ENCODE results near the gene SLITRK1. TPM values are rescaled to one million over a fixed set of nuclear protein-coding genes. Genes with fewer than 3 reads are reported as not detected.

Gene SLITRK1
- polyA plus RNA-seq (2014; cell fraction: cytosol; rRNA removed), result 0.05 TPM in 1 of 2 replicates, not detected in the other
- 0.02 TPM in 1 of 2 replicates, not detected in the other for polyA plus RNA-seq (2014; cell fraction: nucleus; rRNA removed)

DNA sequence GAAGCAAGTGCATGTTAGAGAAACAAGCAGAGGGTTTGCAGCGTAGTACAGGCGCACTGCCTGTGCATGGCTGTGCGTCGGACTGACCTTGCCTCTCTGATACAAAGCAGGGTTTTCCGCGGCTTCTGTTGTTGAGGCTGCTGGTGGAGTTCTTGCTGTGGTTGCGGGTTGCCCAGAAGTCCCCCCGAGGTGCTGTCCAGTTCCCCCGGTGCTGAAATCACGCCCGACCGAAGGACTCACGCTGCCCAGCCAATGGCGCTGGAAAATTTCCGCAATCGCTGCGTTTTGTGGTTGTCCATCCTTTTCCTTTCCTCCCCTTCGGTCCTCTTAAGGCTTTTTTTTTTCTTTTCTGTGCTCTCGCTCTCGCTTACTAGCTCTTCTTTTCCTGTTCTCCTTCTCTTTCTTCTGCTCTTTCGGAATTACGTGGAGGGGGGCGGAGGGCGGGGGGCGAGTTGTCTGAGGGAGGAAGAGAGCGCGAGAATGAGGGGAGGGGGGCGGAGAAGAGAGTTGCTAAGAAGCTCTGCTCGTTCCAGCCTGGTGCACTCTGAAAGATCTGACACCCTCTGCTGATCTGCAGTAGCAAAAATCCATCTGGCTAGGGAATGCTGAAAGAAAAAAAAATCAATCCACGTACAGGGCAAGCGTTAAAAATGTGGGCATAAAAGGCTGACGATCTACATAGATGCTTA, at the start of gene SLITRK1:
Gene SLITRK1 (minus strand): TSS at position 558 of the 689 bp plus-strand sequence. CDS start 967 bp downstream, outside the sequence.
- DNase-seq (ENCODE audit: low spot score), result peak; percentile 54

DNA sequence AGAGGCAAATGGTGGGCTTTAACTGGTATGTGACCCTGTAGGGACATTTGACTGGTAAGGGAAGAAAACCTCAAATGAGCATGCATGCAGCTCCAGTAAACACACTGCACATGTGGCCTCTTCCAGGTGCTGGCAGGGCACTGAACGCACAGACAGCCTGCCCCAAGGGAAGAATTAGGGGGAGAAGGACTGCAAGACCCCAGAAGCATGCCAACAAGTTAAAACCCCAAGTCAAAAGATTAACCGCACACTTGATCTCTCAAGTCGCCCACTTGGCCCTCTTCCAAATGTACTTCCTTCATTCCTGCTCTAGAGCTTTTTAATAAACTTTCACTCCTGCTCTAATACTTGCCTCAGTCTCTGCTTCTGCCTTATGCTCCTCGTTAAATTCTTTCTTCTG, 46.9 kb upstream of the SLITRK1 start:
- no peak for DNase-seq (ENCODE audit: low spot score)

GRCh38 chr13:83919775-83920174, 37.5 kb upstream of the SLITRK1 start:
- DNase-seq (ENCODE audit: low spot score), result no peak

- DNase-seq (ENCODE audit: low spot score), result no peak
Observed at GRCh38 chr13:83914368-83914767, 32.1 kb upstream of the SLITRK1 start.

GRCh38 chr13:83907196-83907989, 25.1 kb upstream of the SLITRK1 start:
- no peak for DNase-seq (ENCODE audit: low spot score)

- DNase-seq (ENCODE audit: low spot score), result no peak
Observed at GRCh38 chr13:83906240-83906820, 24.1 kb upstream of the SLITRK1 start.

DNA sequence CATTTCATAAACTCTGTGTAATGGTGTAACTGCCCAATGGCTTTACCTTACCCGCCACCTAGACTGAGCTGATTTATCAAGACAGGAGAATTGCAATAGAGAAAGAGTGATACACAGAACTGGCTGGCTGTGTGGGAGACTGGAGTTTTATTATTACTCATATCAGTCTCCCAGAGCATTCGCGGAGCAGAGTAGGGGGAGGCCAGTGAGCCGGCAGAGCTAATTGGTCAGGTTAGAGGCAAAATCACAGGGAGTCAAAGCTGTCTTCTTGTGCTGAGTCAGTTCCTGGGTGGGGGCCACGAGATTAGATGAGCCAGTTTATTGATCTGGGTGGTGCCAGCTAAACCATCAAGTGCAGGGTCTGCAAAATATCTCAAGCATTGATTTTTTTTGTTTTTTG, 23.4 kb upstream of the SLITRK1 start:
- no peak for DNase-seq (ENCODE audit: low spot score)

DNA sequence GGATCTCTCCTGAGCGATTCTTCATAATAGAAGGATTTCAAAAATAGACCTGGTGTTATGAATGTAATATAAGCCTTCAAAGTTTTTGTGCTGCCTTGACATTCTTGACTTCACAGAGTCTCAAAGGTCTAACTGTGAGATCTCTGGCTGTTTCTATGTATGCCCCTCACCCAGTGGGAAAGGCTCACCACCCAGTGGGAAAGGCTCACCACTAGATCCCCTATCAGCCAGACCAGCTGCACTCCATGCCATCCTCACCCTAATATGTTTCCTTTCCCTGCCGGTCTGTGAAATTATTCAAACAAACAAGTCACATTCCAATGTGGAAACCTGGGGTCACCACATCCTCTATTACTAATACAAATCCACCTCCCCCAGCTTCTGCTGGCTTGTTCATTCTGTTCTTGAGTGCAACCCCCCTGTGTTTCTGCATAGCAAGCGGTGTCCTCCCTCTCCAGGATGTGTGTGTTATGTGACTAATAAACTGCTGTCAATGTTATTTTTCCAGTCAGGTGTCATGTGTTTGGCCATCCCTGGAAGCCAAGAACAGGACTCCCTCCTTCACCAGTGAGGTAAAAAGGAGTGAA, 13.8 kb upstream of the SLITRK1 start:
- no peak for DNase-seq (ENCODE audit: low spot score)

DNA sequence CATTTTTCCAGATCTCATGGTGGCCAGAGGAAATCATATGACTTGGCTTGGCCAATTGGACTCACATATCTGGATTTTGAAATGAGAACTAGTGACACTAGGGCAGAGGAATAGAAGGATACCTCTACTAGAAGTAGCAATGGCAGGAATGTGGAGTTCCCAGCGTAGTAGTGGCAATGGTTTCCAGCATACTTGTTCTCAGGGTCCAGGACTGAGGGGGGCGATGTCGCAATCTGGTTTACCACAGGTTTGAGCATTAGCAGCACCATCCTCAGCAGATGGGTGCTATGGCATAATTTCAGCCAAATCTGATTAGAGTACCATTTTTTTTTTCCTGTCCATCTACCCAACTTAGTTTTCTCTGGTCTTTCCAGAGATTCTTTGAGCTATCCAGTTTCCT, 8.1 kb upstream of the SLITRK1 start:
- DNase-seq (ENCODE audit: low spot score), result no peak

GRCh38 chr13:83884141-83884540, 1.9 kb upstream of the SLITRK1 start:
- no peak for DNase-seq (ENCODE audit: low spot score)

DNA sequence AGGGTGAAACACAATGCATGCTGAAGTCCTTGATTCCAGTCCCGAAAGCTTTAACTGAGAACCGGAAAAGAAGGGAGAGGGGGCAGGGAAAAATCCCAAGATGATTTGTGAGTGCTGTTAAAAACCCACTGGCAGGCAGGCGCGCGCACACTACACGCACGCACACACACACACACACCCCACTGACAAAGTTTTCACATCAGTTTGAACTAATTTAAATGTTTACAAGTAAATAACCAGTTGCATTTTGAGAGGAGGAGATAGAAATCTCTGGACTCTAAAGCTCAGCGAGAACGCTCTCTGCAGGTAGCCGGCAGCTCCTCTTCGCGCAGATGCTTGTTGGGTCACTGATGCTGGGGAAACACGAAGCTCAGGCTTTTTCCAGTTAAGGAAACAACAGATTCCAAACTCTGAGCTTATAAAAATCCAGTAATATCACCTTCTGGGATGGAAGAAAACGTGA, 818 bp upstream of the SLITRK1 start:
- DNase-seq (ENCODE audit: low spot score), result no peak

DNA sequence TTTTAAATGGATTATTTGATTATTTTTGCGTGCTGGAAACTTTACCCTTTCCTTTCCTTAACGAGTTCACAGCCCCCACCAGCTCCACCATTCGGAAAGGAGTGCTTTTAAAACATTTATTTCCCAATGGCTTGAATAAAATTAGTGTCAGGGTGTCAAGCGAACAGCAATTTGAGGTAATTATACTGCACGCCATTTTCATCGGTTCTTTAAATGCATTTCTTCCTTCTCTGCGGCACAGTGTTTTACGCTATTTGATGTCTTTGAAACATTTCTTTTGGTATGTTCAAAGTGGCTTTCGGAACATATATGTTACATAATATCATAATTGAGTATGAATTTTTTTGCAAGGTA, 309 bp upstream of the SLITRK1 start:
- DNase-seq (ENCODE audit: low spot score), result no peak

- DNase-seq (ENCODE audit: low spot score), result no peak
Observed at GRCh38 chr13:83881140-83881684, 1.1 kb downstream of the SLITRK1 start.

- DNase-seq (ENCODE audit: low spot score), result no peak
Observed at GRCh38 chr13:83880275-83881139, 1.8 kb downstream of the SLITRK1 start.

DNA sequence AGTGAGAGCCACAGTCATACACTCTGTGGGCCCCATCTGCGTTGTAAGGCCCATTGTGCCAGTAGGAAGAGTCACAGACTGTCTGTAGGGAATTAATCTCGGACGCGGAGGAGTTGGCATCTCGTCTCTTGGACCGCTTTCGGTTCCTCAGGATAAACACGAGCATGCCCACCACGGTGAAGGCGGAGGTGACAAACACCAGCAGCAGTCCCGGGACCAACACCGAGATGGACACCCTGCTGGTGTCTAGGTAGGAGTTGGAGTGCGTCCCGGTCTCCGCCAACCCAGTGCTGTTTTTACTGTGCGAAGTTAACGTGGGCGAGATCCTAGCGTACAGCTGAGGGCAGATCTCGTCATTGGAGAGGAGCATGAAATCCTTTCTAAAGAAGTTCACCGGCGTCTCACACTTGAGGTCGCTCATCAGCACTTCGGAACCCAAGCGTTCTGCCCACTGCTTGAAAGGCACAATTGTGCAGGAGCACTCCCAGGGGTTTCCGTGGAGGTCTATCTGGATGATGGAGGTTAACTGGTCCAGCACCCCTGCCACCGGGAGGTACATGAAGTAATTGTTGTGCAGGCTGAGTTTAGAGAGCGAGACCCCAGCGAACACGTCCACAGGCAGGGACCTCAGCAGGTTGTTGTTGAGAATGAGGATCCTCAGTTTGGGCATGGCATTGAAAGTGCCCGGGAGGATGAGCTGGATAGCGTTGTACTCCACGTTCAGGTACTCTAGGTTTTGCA, 2.7 kb downstream of the SLITRK1 start:
- DNase-seq (ENCODE audit: low spot score), result no peak

- DNase-seq (ENCODE audit: low spot score), result no peak
Observed at GRCh38 chr13:83878691-83879430, 3.4 kb downstream of the SLITRK1 start.

GRCh38 chr13:83877651-83878355, 4.5 kb downstream of the SLITRK1 start:
- DNase-seq (ENCODE audit: low spot score), result no peak

DNA sequence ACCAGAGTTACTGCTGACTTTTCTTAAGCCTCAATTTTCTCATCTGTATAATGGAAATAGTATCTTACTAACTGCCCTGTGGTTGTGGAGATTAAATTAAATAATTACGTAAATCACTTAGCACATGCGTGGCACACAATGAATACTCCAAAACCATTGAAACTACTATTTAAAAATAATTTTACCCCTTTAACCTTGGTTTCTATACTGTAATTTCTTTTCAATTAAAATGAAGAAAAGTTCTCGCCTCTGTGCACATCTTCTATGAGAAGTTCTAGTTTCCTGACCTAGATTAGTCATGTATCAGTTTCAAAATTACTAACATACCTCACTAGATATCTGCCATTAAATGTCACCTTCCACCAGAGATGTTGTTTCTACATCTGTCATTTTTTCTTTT, 5.7 kb downstream of the SLITRK1 start:
- DNase-seq (ENCODE audit: low spot score), result no peak

GRCh38 chr13:83867708-83868107, 14.6 kb downstream of the SLITRK1 start:
- DNase-seq (ENCODE audit: low spot score), result no peak
